ENCODE data around the gene MAPK8. TPM values are rescaled to one million over a fixed set of nuclear protein-coding genes. Genes with fewer than 3 reads are reported as not detected.
A peak's percentile ranks its signal among the peaks of the same experiment; 100 is the strongest.

The MAPK8 gene
- total and polyA plus RNA-seq, 10 donors = 5.2 to 61.4 (median 37.4) TPM

GRCh38 chr10:48457949-48458661 is 151.6 kb downstream of the MAPK8 start:
- no peaks in the 10 kb centered on the region for H3K36me3 ChIP-seq
- intact Hi-C loops (cut with DNase I; ENCODE audit: low total_unique reads) = no loop called here
- peak; percentile 56 for DNase-seq
- no peak overlapping the region for H3K4me3 ChIP-seq
- H3K27me3 ChIP-seq (replicated peaks in 1 of 7) = peaks cover 0 to 21% (median 0%) of the 10 kb centered on the region in 7 donors
- no peaks in the 10 kb centered on the region for H3K9me3 ChIP-seq
- TF ChIP-seq POLR2AphosphoS5 (IDR thresholded peaks at IDR 0.05) (no peak), POLR2A (IDR thresholded peaks at IDR 0.05) (no peak), CTCF (IDR thresholded peaks at IDR 0.05 in 8 of 11, conservative IDR thresholded peaks at IDR 0.05 in 3 of 11) (no peak)
- 46 to 69% (median 62%) methylated on average over 3 to 5 of the region's 5 CpGs for WGBS, 5 donors
- H3K27ac ChIP-seq = no peak overlapping the region
- peaks cover 0 to 16% (median 12%) of the 10 kb centered on the region in 6 donors for H3K4me1 ChIP-seq

GRCh38 chr10:48458662-48459048 is 152.2 kb downstream of the MAPK8 start:
- Histone ChIP-seq H3K4me3 (no peak overlapping the region), H3K36me3 (no peaks in the 10 kb centered on the region), H3K27ac (no peak overlapping the region), H3K27me3 (replicated peaks in 1 of 7) (peaks cover 0 to 21% (median 0%) of the 10 kb centered on the region in 7 donors), H3K4me1 (peaks cover 0 to 16% (median 12%) of the 10 kb centered on the region in 6 donors), H3K9me3 (no peaks in the 10 kb centered on the region)
- TF ChIP-seq POLR2A (IDR thresholded peaks at IDR 0.05) (no peak), CTCF (IDR thresholded peaks at IDR 0.05 in 8 of 11, conservative IDR thresholded peaks at IDR 0.05 in 3 of 11) (no peak), POLR2AphosphoS5 (IDR thresholded peaks at IDR 0.05) (no peak)
- 70 to 80% (median 77%) methylated on average over 5 to 6 of the region's 6 CpGs for WGBS, 5 donors
- intact Hi-C loops (cut with DNase I; ENCODE audit: low total_unique reads) = no loop called here
- DNase-seq = no peak

- Histone ChIP-seq H3K4me1 (peaks cover 0 to 16% (median 12%) of the 10 kb centered on the region in 6 donors), H3K27ac (no peak overlapping the region), H3K36me3 (no peaks in the 10 kb centered on the region), H3K27me3 (replicated peaks in 1 of 7) (peaks cover 0 to 21% (median 0%) of the 10 kb centered on the region in 7 donors), H3K4me3 (no peak overlapping the region), H3K9me3 (no peaks in the 10 kb centered on the region)
- 56 to 83% (median 70%) methylated on average over 15 to 23 of the region's 23 CpGs for WGBS, 5 donors
- intact Hi-C loops (cut with DNase I; ENCODE audit: low total_unique reads) = no loop called here
- TF ChIP-seq POLR2AphosphoS5 (IDR thresholded peaks at IDR 0.05) (no peak), POLR2A (IDR thresholded peaks at IDR 0.05) (no peak), CTCF (IDR thresholded peaks at IDR 0.05 in 8 of 11, conservative IDR thresholded peaks at IDR 0.05 in 3 of 11) (peak in 1 of 11 experiments; percentile 11)
- DNase-seq = peak; percentile 71
Observed at GRCh38 chr10:48459270-48460150, 153.0 kb downstream of the MAPK8 start.

- no peaks in the 10 kb centered on the region for H3K36me3 ChIP-seq
- no peak overlapping the region for H3K4me3 ChIP-seq
- WGBS, 5 donors = 69 to 93% (median 77%) methylated on average over 2 of the region's 2 CpGs
- DNase-seq = no peak
- no peaks in the 10 kb centered on the region for H3K9me3 ChIP-seq
- intact Hi-C loops (cut with DNase I; ENCODE audit: low total_unique reads) = no loop called here
- no peak overlapping the region for H3K27ac ChIP-seq
- H3K27me3 ChIP-seq (replicated peaks in 1 of 7) = peaks cover 0 to 26% (median 0%) of the 10 kb centered on the region in 7 donors
- TF ChIP-seq CTCF (IDR thresholded peaks at IDR 0.05 in 8 of 11, conservative IDR thresholded peaks at IDR 0.05 in 3 of 11) (no peak), POLR2A (IDR thresholded peaks at IDR 0.05) (no peak), POLR2AphosphoS5 (IDR thresholded peaks at IDR 0.05) (no peak)
- H3K4me1 ChIP-seq = peaks cover 0 to 16% (median 12%) of the 10 kb centered on the region in 6 donors
Observed at GRCh38 chr10:48460182-48460581, 153.7 kb downstream of the MAPK8 start.
